Lower lobe of right lung (tissue), 2 donors: Measurements from ENCODE around the gene RPF1. TPM values are rescaled to one million over a fixed set of nuclear protein-coding genes. Genes with fewer than 3 reads are reported as not detected.

Experiments used
- ATAC-seq, 2 donors: fragments of 200-7000 bp; cut with Tn5 transposase; one replicate each; pipeline ENCODE4 v1.9.1; 2020 to 2022; ENCODE audit warnings: mild to moderate bottlenecking in 2 of 2, moderate library complexity in 2 of 2
- DNase-seq: peaks from one replicate; pipeline ENCODE4 v3.0.0-alpha.2; 2020
- H3K27ac ChIP-seq: fragments of 200-600 bp; one replicate; pipeline ENCODE4 v1.8.0; 2022
- H3K27me3 ChIP-seq: fragments of 200-600 bp; one replicate; pipeline ENCODE4 v1.8.0; 2022; ENCODE audit warnings: low read depth
- H3K36me3 ChIP-seq: fragments of 200-600 bp; one replicate; pipeline ENCODE4 v1.8.0; 2022; ENCODE audit warnings: mild to moderate bottlenecking
- H3K4me1 ChIP-seq: fragments of 200-600 bp; one replicate; pipeline ENCODE4 v1.8.0; 2022
- H3K4me3 ChIP-seq: fragments of 200-600 bp; one replicate; pipeline ENCODE4 v1.8.0; 2022; ENCODE audit warnings: mild to moderate bottlenecking
- H3K9me3 ChIP-seq: fragments of 200-600 bp; one replicate; pipeline ENCODE4 v1.8.0; 2022
- CTCF ChIP-seq: fragments of 200-600 bp; IDR thresholded peaks from one replicate; pipeline ENCODE4 v1.8.0; 2022; ENCODE audit warnings: antibody characterized with exemption, mild to moderate bottlenecking
- intact Hi-C: fragments of 100-400 bp; cut with DNase I; formaldehyde crosslinking; loops from one replicate; pipeline ENCODE4 v1.11.0; 2022
- total RNA-seq: library from RNA; stranded (reverse); fragmentation: NEBNext Ultra II Directional; extraction: Animal tissue kit (Norgen Biotek cat#: 25700); gene quantifications from one replicate; pipeline ENCODE4 v1.2.1, GENCODE V29; 2021
- donor health status: DM: no; HTN: yes; CAD: no; lungs with severe emphysema.

The RPF1 gene
- total RNA-seq, 1 donor from 2014 or later = 31.1 TPM

GRCh38 chr1:84481317-84481716, 2.3 kb downstream of the RPF1 start:
- intact Hi-C loops = no loop called here
- Histone ChIP-seq H3K27me3 (peaks cover 7% of the 10 kb centered on the region), H3K36me3 (peaks cover 40% of the 10 kb centered on the region), H3K9me3 (no peaks in the 10 kb centered on the region), H3K27ac (no peak overlapping the region), H3K4me3 (no peak overlapping the region), H3K4me1 (peaks cover 27% of the 10 kb centered on the region)
- no peak for TF ChIP-seq CTCF
- no peak for DNase-seq
- ATAC-seq = no peak

DNA sequence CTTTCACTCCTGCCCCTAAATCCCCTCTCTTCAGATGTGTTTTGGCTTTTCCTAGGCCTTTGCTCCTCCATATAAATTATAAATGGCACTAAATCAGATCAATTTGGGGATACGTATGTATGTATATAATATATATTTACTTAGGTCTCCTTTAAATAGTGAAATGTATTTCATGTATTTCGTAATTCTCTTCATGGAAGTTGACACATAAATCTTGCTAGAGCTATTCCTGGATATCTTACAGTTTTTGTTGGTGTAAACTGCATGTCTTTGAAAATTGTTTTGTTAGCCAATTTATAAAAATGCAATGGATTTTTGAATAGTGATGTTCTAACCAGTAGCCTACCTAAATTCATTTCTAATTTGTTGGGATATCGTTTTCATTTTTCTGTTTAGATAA, 9.0 kb downstream of the RPF1 start:
- Histone ChIP-seq H3K9me3 (no peaks in the 10 kb centered on the region), H3K4me1 (no peaks in the 10 kb centered on the region), H3K36me3 (peaks cover 64% of the 10 kb centered on the region), H3K4me3 (no peak overlapping the region), H3K27me3 (no peaks in the 10 kb centered on the region), H3K27ac (no peak overlapping the region)
- DNase-seq (no peak), ATAC-seq (no peak)
- no peak for TF ChIP-seq CTCF
- intact Hi-C loops = no loop called here

- H3K9me3 ChIP-seq = no peaks in the 10 kb centered on the region
- no peak overlapping the region for H3K27ac ChIP-seq
- H3K27me3 ChIP-seq = no peaks in the 10 kb centered on the region
- intact Hi-C loops = no loop called here
- no peak for TF ChIP-seq CTCF
- ATAC-seq (no peak), DNase-seq (no peak)
- no peak overlapping the region for H3K4me3 ChIP-seq
- peaks cover 66% of the 10 kb centered on the region for H3K36me3 ChIP-seq
- no peaks in the 10 kb centered on the region for H3K4me1 ChIP-seq
Measured at GRCh38 chr1:84489766-84490165, 10.7 kb downstream of the RPF1 start.

- TF ChIP-seq CTCF = no peak
- DNase-seq (no peak), ATAC-seq (peak; percentile 43 to 72)
- Histone ChIP-seq H3K4me1 (no peaks in the 10 kb centered on the region), H3K27ac (no peak overlapping the region), H3K27me3 (no peaks in the 10 kb centered on the region), H3K36me3 (peaks cover 83% of the 10 kb centered on the region), H3K4me3 (no peak overlapping the region), H3K9me3 (no peaks in the 10 kb centered on the region)
- intact Hi-C loops = no loop called here
Measured at GRCh38 chr1:84492726-84493125, 13.7 kb downstream of the RPF1 start.

DNA sequence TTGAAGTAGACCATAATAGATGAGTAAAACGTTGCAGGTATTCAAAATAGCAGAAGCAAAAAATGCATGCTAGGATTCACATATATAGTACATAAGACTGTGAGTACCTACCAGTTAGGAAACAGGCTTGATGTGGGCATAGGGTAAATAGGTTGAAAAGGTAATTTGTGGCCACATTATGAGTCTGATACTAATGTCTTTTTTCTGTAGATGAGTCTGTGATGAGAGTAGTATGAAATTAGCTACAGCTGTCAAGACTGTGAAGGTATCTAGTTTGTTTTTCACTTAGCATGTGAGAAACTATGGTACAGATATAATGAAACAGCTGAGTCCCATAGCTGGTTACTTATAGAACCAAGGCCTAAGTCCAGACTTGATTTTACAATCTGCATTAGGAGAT, 14.7 kb downstream of the RPF1 start:
- Histone ChIP-seq H3K27ac (no peak overlapping the region), H3K36me3 (peaks cover 93% of the 10 kb centered on the region), H3K4me3 (no peak overlapping the region), H3K9me3 (no peaks in the 10 kb centered on the region), H3K27me3 (no peaks in the 10 kb centered on the region), H3K4me1 (no peaks in the 10 kb centered on the region)
- intact Hi-C loops = no loop called here
- DNase-seq = no peak
- ATAC-seq = no peak
- TF ChIP-seq CTCF = no peak

GRCh38 chr1:84496498-84496897, 17.4 kb downstream of the RPF1 start:
- no peak overlapping the region for H3K4me3 ChIP-seq
- H3K4me1 ChIP-seq = peaks cover 19% of the 10 kb centered on the region
- peaks cover 91% of the 10 kb centered on the region for H3K36me3 ChIP-seq

More at GRCh38 chr1:84496498-84496897, 17.4 kb downstream of the RPF1 start:
- Histone ChIP-seq H3K27ac (no peak overlapping the region), H3K9me3 (no peaks in the 10 kb centered on the region), H3K27me3 (no peaks in the 10 kb centered on the region)
- intact Hi-C loops = no loop called here
- TF ChIP-seq CTCF = no peak
- DNase-seq (no peak), ATAC-seq (no peak)
